K562 (cell line): ENCODE data around the gene NDRG4.

Source experiments
- CREB1 ChIP-seq, 2 experiments: sonication (generic) in 1 of 2; formaldehyde crosslinking in 1 of 2; IDR thresholded peaks; 2 replicates each; pipeline versions ENCODE4 v1.6.1 to v1.8.0; 2012 to 2022; ENCODE audit warnings: inconsistent platforms in 1 of 2, mild to moderate bottlenecking in 1 of 2, missing genetic modification reagents in 1 of 2, moderate library complexity in 1 of 2
- CREM ChIP-seq: IDR thresholded peaks from 2 replicates; pipeline ENCODE4 v1.6.1; 2014; ENCODE audit warnings: antibody characterized with exemption, low read depth
- FOXJ3 ChIP-seq: sonication (generic); formaldehyde crosslinking; IDR thresholded peaks from 2 replicates; pipeline ENCODE4 v1.4.0; 2020; ENCODE audit warnings: mild to moderate bottlenecking, missing genetic modification reagents
- HCFC1 ChIP-seq: IDR thresholded peaks from 2 replicates; pipeline ENCODE4 v1.6.1; 2012; ENCODE audit warnings: low read depth, low read length, improper control_type of control experiment
- ZNF12 ChIP-seq: sonication (generic); formaldehyde crosslinking; IDR thresholded peaks from 2 replicates; pipeline ENCODE4 v1.4.0; 2020; ENCODE audit warnings: mild to moderate bottlenecking, missing genetic modification reagents
- ZNF444 ChIP-seq: fragments of 250-450 bp; sonication (Bioruptor Pico); IDR thresholded peaks from 2 replicates; pipeline ENCODE4 v1.4.0; 2020; ENCODE audit warnings: mild to moderate bottlenecking, moderate library complexity
- TF ChIP-seq, protein P1 (sequence below), 2 experiments: fragments of 450-650 bp in 1 of 2; sonication (generic) in 1 of 2; formaldehyde crosslinking in 1 of 2; IDR thresholded peaks; 2 replicates each; pipeline versions ENCODE4 v1.7.1 to v1.9.0; 2016 to 2022; ENCODE audit warnings: inconsistent platforms in 1 of 2, mild to moderate bottlenecking in 1 of 2, missing genetic modification reagents in 1 of 2
- TF ChIP-seq, protein P2 (sequence below): fragments of 250-450 bp; sonication (Bioruptor Pico); IDR thresholded peaks from 2 replicates; pipeline ENCODE4 v1.8.0; 2022; ENCODE audit warnings: moderate library complexity, mild to moderate bottlenecking, inconsistent platforms
- TF ChIP-seq, protein P3 (sequence below), 3 experiments: IDR thresholded peaks in 2 of 3; conservative IDR thresholded peaks in 1 of 3; 2 replicates each; pipeline ENCODE4 v1.5.1; 2011 to 2012; ENCODE audit warnings: low read length in 3 of 3, mild to moderate bottlenecking in 3 of 3, control low read depth in 2 of 3, improper control_type of control experiment in 1 of 3, inconsistent platforms in 1 of 3, low read depth in 1 of 3, mixed read lengths in 1 of 3, moderate library complexity in 1 of 3; ENCODE audit not compliant: insufficient read depth in 2 of 3
- TF ChIP-seq, protein P4 (sequence below), 2 experiments: fragments of 450-650 bp; formaldehyde crosslinking in 1 of 2; IDR thresholded peaks; 2 replicates each; pipeline versions ENCODE4 v1.4.0 to v1.6.1; 2014 to 2020; ENCODE audit warnings: mild to moderate bottlenecking in 2 of 2, borderline replicate concordance in 1 of 2, low read depth in 1 of 2

DNA sequence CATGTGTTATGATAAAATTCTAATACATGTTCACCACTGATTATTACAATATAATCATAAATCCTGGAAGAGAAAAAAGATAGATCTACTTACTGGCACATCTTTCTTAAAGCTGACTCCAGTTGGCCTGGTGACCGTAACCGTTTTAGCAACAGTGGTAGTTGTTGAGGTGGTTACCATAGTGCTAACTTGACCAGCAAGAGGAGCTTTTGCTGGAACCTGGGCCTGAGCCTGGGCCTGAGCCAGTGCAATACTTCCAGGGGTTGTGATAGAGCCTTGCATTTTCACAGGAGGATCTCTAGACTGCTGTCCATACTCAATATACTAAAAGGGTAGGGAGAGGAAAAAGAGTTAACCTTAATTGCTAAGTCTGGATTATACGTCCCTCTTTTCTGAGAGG is 51.6 kb downstream of the NDRG4 start:
- TF ChIP-seq, protein P1, sequence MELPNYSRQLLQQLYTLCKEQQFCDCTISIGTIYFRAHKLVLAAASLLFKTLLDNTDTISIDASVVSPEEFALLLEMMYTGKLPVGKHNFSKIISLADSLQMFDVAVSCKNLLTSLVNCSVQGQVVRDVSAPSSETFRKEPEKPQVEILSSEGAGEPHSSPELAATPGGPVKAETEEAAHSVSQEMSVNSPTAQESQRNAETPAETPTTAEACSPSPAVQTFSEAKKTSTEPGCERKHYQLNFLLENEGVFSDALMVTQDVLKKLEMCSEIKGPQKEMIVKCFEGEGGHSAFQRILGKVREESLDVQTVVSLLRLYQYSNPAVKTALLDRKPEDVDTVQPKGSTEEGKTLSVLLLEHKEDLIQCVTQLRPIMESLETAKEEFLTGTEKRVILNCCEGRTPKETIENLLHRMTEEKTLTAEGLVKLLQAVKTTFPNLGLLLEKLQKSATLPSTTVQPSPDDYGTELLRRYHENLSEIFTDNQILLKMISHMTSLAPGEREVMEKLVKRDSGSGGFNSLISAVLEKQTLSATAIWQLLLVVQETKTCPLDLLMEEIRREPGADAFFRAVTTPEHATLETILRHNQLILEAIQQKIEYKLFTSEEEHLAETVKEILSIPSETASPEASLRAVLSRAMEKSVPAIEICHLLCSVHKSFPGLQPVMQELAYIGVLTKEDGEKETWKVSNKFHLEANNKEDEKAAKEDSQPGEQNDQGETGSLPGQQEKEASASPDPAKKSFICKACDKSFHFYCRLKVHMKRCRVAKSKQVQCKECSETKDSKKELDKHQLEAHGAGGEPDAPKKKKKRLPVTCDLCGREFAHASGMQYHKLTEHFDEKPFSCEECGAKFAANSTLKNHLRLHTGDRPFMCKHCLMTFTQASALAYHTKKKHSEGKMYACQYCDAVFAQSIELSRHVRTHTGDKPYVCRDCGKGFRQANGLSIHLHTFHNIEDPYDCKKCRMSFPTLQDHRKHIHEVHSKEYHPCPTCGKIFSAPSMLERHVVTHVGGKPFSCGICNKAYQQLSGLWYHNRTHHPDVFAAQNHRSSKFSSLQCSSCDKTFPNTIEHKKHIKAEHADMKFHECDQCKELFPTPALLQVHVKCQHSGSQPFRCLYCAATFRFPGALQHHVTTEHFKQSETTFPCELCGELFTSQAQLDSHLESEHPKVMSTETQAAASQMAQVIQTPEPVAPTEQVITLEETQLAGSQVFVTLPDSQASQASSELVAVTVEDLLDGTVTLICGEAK (IDR thresholded peaks at IDR 0.05) = no peak
- TF ChIP-seq, protein P1 (CRISPR knock-in tag; IDR thresholded peaks at IDR 0.05) = no peak
- TF ChIP-seq CREM = no peak
- no peak for TF ChIP-seq CREB1 (IDR thresholded peaks at IDR 0.05)
- no peak for TF ChIP-seq CREB1 (CRISPR knock-in tag; IDR thresholded peaks at IDR 0.05)
- no peak for TF ChIP-seq HCFC1
- TF ChIP-seq ZNF444 (CRISPR knock-in tag) = no peak
- no peak for TF ChIP-seq FOXJ3 (CRISPR knock-in tag)
- TF ChIP-seq ZNF12 = no peak
- TF ChIP-seq, protein P2, sequence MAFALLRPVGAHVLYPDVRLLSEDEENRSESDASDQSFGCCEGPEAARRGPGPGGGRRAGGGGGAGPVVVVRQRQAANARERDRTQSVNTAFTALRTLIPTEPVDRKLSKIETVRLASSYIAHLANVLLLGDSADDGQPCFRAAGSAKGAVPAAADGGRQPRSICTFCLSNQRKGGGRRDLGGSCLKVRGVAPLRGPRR = no peak
- TF ChIP-seq, protein P3, sequence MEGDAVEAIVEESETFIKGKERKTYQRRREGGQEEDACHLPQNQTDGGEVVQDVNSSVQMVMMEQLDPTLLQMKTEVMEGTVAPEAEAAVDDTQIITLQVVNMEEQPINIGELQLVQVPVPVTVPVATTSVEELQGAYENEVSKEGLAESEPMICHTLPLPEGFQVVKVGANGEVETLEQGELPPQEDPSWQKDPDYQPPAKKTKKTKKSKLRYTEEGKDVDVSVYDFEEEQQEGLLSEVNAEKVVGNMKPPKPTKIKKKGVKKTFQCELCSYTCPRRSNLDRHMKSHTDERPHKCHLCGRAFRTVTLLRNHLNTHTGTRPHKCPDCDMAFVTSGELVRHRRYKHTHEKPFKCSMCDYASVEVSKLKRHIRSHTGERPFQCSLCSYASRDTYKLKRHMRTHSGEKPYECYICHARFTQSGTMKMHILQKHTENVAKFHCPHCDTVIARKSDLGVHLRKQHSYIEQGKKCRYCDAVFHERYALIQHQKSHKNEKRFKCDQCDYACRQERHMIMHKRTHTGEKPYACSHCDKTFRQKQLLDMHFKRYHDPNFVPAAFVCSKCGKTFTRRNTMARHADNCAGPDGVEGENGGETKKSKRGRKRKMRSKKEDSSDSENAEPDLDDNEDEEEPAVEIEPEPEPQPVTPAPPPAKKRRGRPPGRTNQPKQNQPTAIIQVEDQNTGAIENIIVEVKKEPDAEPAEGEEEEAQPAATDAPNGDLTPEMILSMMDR (IDR thresholded peaks at IDR 0.05 in 2 of 3, conservative IDR thresholded peaks at IDR 0.05 in 1 of 3; ENCODE audit: insufficient read depth in 2 of 3, low read depth in 1 of 3, low read length in 3 of 3) = no peak
- TF ChIP-seq, protein P4, sequence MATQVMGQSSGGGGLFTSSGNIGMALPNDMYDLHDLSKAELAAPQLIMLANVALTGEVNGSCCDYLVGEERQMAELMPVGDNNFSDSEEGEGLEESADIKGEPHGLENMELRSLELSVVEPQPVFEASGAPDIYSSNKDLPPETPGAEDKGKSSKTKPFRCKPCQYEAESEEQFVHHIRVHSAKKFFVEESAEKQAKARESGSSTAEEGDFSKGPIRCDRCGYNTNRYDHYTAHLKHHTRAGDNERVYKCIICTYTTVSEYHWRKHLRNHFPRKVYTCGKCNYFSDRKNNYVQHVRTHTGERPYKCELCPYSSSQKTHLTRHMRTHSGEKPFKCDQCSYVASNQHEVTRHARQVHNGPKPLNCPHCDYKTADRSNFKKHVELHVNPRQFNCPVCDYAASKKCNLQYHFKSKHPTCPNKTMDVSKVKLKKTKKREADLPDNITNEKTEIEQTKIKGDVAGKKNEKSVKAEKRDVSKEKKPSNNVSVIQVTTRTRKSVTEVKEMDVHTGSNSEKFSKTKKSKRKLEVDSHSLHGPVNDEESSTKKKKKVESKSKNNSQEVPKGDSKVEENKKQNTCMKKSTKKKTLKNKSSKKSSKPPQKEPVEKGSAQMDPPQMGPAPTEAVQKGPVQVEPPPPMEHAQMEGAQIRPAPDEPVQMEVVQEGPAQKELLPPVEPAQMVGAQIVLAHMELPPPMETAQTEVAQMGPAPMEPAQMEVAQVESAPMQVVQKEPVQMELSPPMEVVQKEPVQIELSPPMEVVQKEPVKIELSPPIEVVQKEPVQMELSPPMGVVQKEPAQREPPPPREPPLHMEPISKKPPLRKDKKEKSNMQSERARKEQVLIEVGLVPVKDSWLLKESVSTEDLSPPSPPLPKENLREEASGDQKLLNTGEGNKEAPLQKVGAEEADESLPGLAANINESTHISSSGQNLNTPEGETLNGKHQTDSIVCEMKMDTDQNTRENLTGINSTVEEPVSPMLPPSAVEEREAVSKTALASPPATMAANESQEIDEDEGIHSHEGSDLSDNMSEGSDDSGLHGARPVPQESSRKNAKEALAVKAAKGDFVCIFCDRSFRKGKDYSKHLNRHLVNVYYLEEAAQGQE (IDR thresholded peaks at IDR 0.05; ENCODE audit: borderline replicate concordance) = no peak
- TF ChIP-seq, protein P4 (CRISPR knock-in tag; IDR thresholded peaks at IDR 0.05; ENCODE audit: low read depth) = no peak
